GM19240 (cell line): ENCODE results near the gene UBE2F.

Experiments used
- DNase-seq: peaks from one replicate; pipeline ENCODE4 v3.0.0; 2011; ENCODE audit warnings: low spot score; ENCODE audit not compliant: insufficient read length

Gene UBE2F

DNA sequence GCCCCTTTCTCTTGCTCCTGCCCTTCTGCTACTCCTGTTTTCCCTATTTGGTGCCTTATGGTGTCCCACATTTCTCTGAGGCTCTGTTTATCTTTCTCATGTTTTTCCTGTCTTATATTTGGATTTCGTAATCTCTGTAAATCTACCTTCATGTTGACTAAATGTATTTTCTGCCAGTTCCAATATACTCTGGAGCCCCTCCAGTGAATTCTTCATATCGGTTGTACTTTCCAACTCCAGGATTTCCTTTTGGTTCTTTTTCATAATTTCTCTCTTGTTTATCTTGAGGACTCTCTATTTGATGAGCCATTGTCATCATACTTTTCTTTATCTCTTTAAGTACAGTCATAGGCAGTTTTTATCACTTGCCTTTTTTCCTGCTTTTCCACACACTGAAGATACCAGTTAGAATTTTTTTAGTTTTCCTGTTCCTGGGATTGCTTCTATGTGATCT, 113.1 kb downstream of the UBE2F start:
- no peak for DNase-seq

DNA sequence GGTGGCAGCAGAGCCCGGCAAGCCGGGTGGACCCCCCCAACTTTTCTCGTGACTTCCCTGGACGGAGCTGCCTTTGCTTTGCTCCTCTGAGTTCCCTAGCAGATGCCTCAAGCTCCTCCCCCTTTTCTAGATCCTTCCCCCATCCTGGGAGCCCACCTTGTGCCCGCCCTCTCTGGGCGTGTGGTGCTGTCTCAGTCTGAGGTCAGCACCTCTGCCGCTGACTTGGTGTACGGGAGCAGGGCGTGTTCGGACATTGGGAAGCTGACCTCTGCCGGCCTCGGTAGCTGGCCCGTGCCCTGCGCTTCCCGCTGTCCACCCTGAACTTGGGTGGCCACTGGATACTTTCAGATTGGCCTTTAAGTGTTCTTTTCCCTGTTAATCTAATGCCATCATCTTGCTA, 113.7 kb downstream of the UBE2F start:
- no peak for DNase-seq

DNA sequence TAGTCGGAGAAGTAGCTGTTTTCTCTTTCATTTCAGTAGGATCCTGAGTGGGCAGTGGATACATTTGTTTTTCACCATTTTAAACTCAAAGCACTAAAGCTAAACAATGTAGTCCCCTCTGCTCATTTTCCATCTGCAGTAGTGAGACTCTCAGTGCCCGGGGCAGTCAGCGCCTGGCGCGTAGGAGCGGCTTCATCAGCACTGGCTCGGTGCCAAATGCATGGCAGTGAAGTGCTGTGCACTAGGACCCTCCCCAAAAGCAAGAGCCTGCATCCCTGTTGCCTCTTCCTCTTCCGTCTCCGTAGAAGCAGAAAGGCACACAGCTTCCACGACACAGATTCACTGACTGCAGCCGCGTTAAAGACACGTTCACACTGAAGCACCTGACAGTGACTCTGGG, 114.3 kb downstream of the UBE2F start:
- DNase-seq = no peak

DNA sequence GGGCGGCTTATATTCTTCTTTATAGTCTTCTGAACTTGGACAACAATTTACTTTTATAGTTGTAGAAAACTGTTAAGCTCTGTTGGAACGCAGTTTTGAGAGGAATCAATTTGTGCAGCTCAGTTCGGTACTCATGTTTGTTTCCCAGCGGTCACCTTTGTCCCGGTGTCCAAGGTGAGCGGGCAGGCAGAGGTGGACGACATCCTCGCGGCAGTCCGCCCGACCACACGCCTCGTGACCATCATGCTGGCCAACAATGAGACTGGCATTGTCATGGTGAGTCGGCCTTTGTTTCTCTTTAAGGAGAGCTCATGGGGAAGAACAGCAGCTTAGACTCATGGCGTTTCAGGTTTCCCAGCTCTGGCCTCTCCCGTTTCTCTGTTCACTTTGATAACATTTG, 114.7 kb downstream of the UBE2F start:
- DNase-seq = no peak

DNA sequence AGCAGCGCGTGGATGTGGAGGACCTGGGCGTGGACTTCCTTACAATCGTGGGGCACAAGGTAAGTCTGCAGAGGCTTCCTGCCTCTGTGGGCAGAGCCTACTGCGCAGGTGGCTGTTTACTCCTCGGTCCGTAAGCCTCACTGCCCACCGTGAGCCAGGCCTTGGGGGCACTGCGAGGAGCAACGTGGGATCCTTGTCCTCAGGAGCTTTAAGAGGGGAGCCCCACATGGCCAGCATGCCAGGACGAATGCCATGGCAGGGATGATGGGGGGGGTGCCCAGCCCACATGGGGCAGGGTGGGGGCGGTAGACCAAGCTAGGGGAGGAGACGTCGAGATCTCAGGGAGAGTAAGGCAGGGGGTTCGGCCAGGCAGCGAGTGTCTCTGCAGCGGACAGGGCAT, 115.3 kb downstream of the UBE2F start:
- DNase-seq = no peak

DNA sequence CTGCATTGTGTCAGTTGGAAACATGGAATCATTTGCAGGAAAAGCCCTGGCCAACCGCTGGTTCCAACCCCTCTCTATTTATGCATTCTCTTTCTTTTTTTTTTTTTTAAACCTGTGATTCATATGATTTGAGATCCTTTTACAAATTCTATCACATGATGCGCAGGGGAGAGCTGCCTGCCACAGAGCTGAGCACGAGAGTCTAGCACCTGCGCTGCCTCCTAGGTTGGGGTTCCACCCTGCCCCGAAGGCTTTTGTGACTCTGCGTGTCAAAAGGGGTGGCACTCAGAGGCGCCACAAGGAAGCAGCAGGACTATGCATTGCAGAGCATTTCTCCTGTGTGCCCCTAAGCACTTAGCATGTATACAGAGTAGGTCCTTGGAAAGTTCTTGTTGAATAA, 116.0 kb downstream of the UBE2F start:
- no peak for DNase-seq

DNA sequence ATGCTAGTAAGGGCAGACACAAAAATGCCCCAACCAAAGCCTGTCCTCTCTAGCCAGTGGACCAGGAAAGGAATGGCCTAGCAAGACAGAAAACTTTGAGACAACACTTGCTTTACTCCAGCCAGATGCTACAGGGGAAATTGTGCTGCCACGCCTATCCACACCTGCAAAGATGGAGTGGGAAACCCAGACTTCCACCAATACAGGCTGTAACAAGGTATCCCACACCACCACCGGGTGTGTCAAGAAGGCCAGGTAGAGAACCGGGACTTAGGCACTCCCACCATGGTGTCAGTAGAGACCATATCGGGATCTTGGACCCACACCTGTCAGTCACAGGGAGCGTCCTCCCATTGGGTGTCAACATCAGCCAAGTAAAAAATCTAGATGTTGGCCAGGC, 117.1 kb downstream of the UBE2F start:
- no peak for DNase-seq

DNA sequence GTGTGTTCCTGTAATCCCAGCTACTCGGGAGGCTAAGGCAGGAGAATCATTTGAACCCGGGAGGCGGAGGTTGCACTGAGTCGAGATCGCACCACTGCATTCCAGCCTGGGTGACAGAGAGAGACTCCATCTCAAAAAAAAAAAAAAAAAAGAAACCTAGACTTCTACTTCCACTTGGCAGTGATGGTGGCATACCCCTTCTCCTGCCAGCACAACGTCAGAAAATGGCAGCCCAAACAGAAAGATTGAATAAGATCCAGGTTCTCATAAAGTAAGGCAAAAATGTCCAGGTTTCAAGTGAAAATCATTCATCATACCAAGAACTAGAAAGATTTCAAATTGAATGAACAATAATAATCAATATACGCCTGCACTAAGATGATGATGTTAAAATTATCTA, 117.9 kb downstream of the UBE2F start:
- no peak for DNase-seq

DNA sequence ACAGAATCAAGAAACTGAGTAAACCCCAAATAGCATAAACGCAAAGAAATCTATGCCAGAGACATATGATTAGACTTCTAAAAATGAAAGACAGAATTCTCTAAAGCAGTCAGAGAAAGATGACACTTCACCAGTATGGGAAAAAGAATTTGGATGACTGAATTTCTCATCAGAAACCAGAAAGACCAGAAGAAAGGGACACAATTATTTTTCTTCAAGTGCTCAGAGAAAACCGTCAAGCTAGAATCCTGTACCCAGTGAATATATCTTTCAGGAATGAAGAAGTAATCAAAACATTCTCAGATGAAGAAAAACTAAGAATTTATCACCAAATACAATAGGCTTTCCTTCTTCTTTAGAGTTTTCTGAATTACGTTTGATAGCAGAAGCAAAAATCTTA, 119.1 kb downstream of the UBE2F start:
- DNase-seq = no peak

DNA sequence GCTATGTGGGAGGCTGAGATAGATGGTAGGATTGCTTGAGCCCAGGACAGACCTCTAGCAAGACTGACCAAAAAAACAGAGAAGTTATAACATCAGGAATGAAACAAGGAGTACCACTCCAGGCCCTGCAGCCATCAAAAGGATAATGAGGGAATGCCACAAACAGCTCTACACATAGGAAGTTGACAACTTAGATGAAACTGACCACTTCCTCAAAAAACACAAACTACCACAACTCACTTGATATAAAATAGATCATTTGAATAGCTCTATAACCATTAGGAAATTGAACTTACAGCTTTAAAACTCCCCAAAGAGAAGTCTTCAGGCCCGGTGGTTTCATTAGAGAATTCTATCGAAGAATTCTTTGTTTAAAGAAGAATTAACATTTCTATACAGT, 120.4 kb downstream of the UBE2F start:
- DNase-seq = no peak

DNA sequence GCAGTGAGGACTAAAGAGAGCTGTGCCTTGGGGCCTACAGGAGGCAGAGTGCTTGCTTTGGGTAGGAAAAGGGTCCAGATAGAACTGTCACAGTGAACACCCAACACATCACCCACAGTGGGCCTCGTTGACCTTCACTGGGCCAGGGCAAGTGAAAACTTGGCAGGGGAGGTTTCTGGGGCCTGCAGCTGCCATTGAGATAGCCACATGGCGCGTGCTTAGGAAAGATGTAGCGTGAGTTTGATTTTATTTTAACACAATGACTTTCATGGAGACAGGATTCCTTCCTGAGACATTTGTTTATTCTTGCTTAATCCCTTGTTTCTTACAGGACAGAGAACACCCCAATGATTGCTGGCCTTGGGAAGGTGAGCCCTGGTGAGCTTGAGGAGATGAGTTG, 124.1 kb downstream of the UBE2F start:
- DNase-seq = no peak

DNA sequence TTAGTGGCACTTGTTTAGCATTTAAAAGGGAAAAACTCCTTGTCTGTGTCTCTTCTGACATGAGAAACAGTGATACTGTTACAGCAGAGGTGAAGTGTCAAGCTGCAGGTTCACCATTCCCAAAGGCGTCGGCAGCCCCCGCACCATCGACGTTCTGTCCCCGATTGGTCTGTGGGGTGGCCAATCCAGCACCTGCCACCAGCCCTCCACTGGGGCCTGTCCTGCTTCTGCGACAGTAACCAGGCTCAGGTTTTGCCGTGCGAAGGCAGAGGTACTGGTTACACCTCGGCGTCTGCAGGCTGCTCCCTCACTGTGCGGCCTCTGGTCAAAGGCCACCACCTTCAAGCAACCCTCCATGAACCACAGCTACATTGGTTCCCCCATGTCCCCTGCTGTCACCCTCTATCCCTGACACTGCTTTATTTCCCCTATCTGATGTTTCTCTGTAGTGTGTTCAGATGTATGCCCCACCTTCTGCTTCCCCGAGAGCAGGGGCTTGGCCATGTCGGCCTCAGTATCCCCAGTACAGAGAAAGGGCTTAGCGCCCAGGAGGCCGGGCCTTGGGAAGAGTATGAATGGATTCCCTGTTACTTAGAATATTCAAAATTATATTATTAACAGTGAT, 124.7 kb downstream of the UBE2F start:
- DNase-seq = no peak
